H1 (cell line): ENCODE results near the gene USP3. TPM values are rescaled to one million over a fixed set of nuclear protein-coding genes. Genes with fewer than 3 reads are reported as not detected.

ENCODE experiments used
- CTCF ChIA-PET: fragments of 300-600 bp; sonication (Branson Sonifier 250); formaldehyde crosslinking; loops from one replicate; lab custom pipeline; 2021; ENCODE audit not compliant: partially characterized antibody; lab: Charles Lee
- POLR2A ChIA-PET: fragments of 300-600 bp; sonication (Branson Sonifier 250); formaldehyde crosslinking; loops from one replicate; lab custom pipeline; 2021; ENCODE audit warnings: inconsistent platforms; ENCODE audit not compliant: partially characterized antibody; lab: Charles Lee
- DNase-seq, 2 experiments: peaks; one replicate each; pipeline versions ENCODE4 v3.0.0 to v3.0.0-alpha.2; 2010 to 2022; ENCODE audit warnings: low spot score in 2 of 2, low read depth in 1 of 2, mixed read lengths in 1 of 2
- FAIRE-seq: peaks from 2 replicates; lab custom pipeline; 2011; peaks lifted over from hg19 to GRCh38; lab: Jason Lieb, UNC
- H2AFZ ChIP-seq: 2 replicates; pipeline ENCODE4 v1.8.1; 2012; ENCODE audit warnings: low read length, inconsistent platforms
- H2AK5ac ChIP-seq: 2 replicates; pipeline ENCODE4 v1.6.1; 2013; ENCODE audit warnings: low read depth, low read length
- H2BK120ac ChIP-seq: replicated peaks from 2 replicates; pipeline ENCODE3; 2013; ENCODE audit warnings: low read depth, low read length, inconsistent platforms
- H2BK12ac ChIP-seq: 2 replicates; pipeline ENCODE4 v1.6.1; 2013; ENCODE audit warnings: low read depth, low read length
- H2BK15ac ChIP-seq: 2 replicates; pipeline ENCODE4 v1.6.1; 2013; ENCODE audit warnings: low read length
- H2BK20ac ChIP-seq: 2 replicates; pipeline ENCODE4 v1.6.1; 2013; ENCODE audit warnings: low read length
- H2BK5ac ChIP-seq: 2 replicates; pipeline ENCODE4 v1.6.1; 2013; ENCODE audit warnings: low read depth, low read length
- H3K14ac ChIP-seq: 2 replicates; pipeline ENCODE4 v1.6.1; 2013; ENCODE audit warnings: inconsistent platforms; ENCODE audit not compliant: insufficient read length
- H3K18ac ChIP-seq: 2 replicates; pipeline ENCODE4 v1.6.1; 2013; ENCODE audit warnings: low read length; ENCODE audit errors: extremely low read depth
- H3K23ac ChIP-seq: 2 replicates; pipeline ENCODE4 v1.6.1; 2013; ENCODE audit warnings: inconsistent platforms; ENCODE audit not compliant: insufficient read length
- H3K23me2 ChIP-seq: 2 replicates; pipeline ENCODE4 v1.6.1; 2013; ENCODE audit warnings: low read depth, low read length
- H3K27ac ChIP-seq: 2 replicates; pipeline ENCODE4 v1.6.1; 2011; ENCODE audit warnings: low read depth, low read length, inconsistent platforms
- H3K27me3 ChIP-seq, 4 experiments: replicated peaks in 1 of 4; 1 replicate in 1 of 4; 2 replicates in 3 of 4; pipeline versions ENCODE4 v1.6.1 to v1.8.1; 2011 to 2013; ENCODE audit warnings: low read length in 3 of 4, mild to moderate bottlenecking in 3 of 4, inconsistent platforms in 2 of 4, mixed read lengths in 2 of 4, moderate library complexity in 1 of 4; ENCODE audit not compliant: control insufficient read depth in 3 of 4, insufficient read depth in 3 of 4; ENCODE audit errors: extremely low read depth in 1 of 4
- H3K36me3 ChIP-seq, 4 experiments: 2 replicates each; pipeline versions ENCODE4 v1.6.1 to v1.8.1; 2011 to 2013; ENCODE audit warnings: mild to moderate bottlenecking in 4 of 4, low read length in 3 of 4, moderate library complexity in 2 of 4, control low read depth in 1 of 4, inconsistent platforms in 1 of 4; ENCODE audit not compliant: insufficient read depth in 4 of 4, control insufficient read depth in 2 of 4
- H3K4ac ChIP-seq: replicated peaks from 2 replicates; pipeline ENCODE3; 2013; ENCODE audit warnings: low read length, low read depth, mixed read lengths, inconsistent platforms; ENCODE audit not compliant: insufficient read length
- H3K4me1 ChIP-seq, 4 experiments: replicated peaks in 1 of 4; 1 replicate in 1 of 4; 2 replicates in 3 of 4; pipeline versions ENCODE4 v1.6.1 to v1.8.1; 2011 to 2013; ENCODE audit warnings: low read length in 3 of 4, inconsistent platforms in 2 of 4, mixed read lengths in 1 of 4; ENCODE audit not compliant: insufficient read depth in 4 of 4, control insufficient read depth in 3 of 4
- H3K4me2 ChIP-seq, 2 experiments: 2 replicates each; pipeline versions ENCODE4 v1.6.1 to v1.8.1; 2011 to 2013; ENCODE audit warnings: low read depth in 2 of 2, low read length in 2 of 2, control low read depth in 1 of 2, inconsistent platforms in 1 of 2, mild to moderate bottlenecking in 1 of 2; ENCODE audit not compliant: insufficient read depth in 1 of 2
- H3K4me3 ChIP-seq, 4 experiments: fragments of 200-600, 300-600 bp in 1 of 4; sonication (generic), shearing (Covaris generic), sonication (Bioruptor Twin) in 1 of 4; 2 replicates each; pipeline versions ENCODE4 v1.5.1 to v1.8.1; 2011 to 2016; ENCODE audit warnings: low read length in 4 of 4, low read depth in 3 of 4, control low read depth in 2 of 4, inconsistent platforms in 2 of 4, mild to moderate bottlenecking in 2 of 4, mixed read lengths in 1 of 4, moderate library complexity in 1 of 4; ENCODE audit not compliant: insufficient read depth in 2 of 4; ENCODE audit errors: extremely low read depth in 1 of 4
- H3K56ac ChIP-seq: replicated peaks from 2 replicates; pipeline ENCODE3; 2013; ENCODE audit warnings: low read depth, mild to moderate bottlenecking, mixed read lengths, low read length, inconsistent platforms; ENCODE audit not compliant: insufficient read length
- H3K79me1 ChIP-seq: 2 replicates; pipeline ENCODE4 v1.6.1; 2013; ENCODE audit warnings: low read depth, low read length, control low read depth
- H3K79me2 ChIP-seq, 2 experiments: 2 replicates each; pipeline versions ENCODE4 v1.6.1 to v1.8.1; 2012 to 2013; ENCODE audit warnings: low read length in 2 of 2, mild to moderate bottlenecking in 2 of 2, inconsistent platforms in 1 of 2; ENCODE audit not compliant: insufficient read depth in 2 of 2, control insufficient read depth in 1 of 2
- H3K9ac ChIP-seq, 4 experiments: replicated peaks in 1 of 4; 1 replicate in 1 of 4; 2 replicates in 3 of 4; pipeline versions ENCODE4 v1.6.1 to v1.8.1; 2011 to 2013; ENCODE audit warnings: low read depth in 3 of 4, low read length in 3 of 4, control low read depth in 2 of 4, mild to moderate bottlenecking in 2 of 4, moderate library complexity in 2 of 4, inconsistent platforms in 1 of 4; ENCODE audit errors: extremely low read depth in 1 of 4
- H3K9me3 ChIP-seq, 2 experiments: 2 replicates each; pipeline versions ENCODE4 v1.6.1 to v1.8.1; 2012 to 2013; ENCODE audit warnings: mild to moderate bottlenecking in 2 of 2, moderate library complexity in 2 of 2, control low read depth in 1 of 2, inconsistent platforms in 1 of 2, low read depth in 1 of 2, low read length in 1 of 2, mixed read lengths in 1 of 2; ENCODE audit not compliant: insufficient read depth in 2 of 2
- H4K20me1 ChIP-seq, 2 experiments: replicated peaks in 1 of 2; 2 replicates each; pipeline versions ENCODE3 to v1.8.1; 2011 to 2013; ENCODE audit warnings: inconsistent platforms in 2 of 2, low read length in 2 of 2, mild to moderate bottlenecking in 1 of 2; ENCODE audit not compliant: insufficient read depth in 2 of 2, control insufficient read depth in 1 of 2
- H4K5ac ChIP-seq: 2 replicates; pipeline ENCODE4 v1.6.1; 2013; ENCODE audit warnings: low read length, low read depth, mixed read lengths, inconsistent platforms; ENCODE audit not compliant: insufficient read length
- H4K8ac ChIP-seq: 2 replicates; pipeline ENCODE4 v1.8.0; 2013; ENCODE audit warnings: mild to moderate bottlenecking, moderate library complexity, low read length, inconsistent platforms; ENCODE audit not compliant: insufficient read depth; ENCODE audit errors: extremely low read depth
- H4K91ac ChIP-seq: replicated peaks from 2 replicates; pipeline ENCODE3; 2013; ENCODE audit warnings: low read length, mixed read lengths, inconsistent platforms; ENCODE audit not compliant: insufficient read length
- ATF2 ChIP-seq: IDR thresholded peaks from 2 replicates; pipeline ENCODE4 v1.6.1; 2012; ENCODE audit warnings: low read length, inconsistent platforms
- BCL11A ChIP-seq, 2 experiments: IDR thresholded peaks; one replicate each; pipeline ENCODE4 v1.6.1; 2011; ENCODE audit warnings: low read depth in 2 of 2, low read length in 2 of 2, mild to moderate bottlenecking in 2 of 2
- CREB1 ChIP-seq: IDR thresholded peaks from 2 replicates; pipeline ENCODE4 v1.6.1; 2012; ENCODE audit warnings: inconsistent platforms
- MAX ChIP-seq: IDR thresholded peaks from 2 replicates; pipeline ENCODE4 v1.6.1; 2012; ENCODE audit warnings: inconsistent platforms
- POLR2AphosphoS5 ChIP-seq: IDR thresholded peaks from 2 replicates; pipeline ENCODE4 v1.6.1; 2011; ENCODE audit warnings: low read depth, low read length
- RBBP5 ChIP-seq: IDR thresholded peaks from 2 replicates; pipeline ENCODE4 v1.7.1; 2012; ENCODE audit warnings: low read depth, mild to moderate bottlenecking, inconsistent platforms, low read length, moderate library complexity, borderline replicate concordance
- SIRT6 ChIP-seq: IDR thresholded peaks from one replicate; pipeline ENCODE4 v1.7.1; 2012; ENCODE audit warnings: low read length, inconsistent platforms
- SP1 ChIP-seq: IDR thresholded peaks from 2 replicates; pipeline ENCODE4 v1.6.1; 2011; ENCODE audit warnings: low read depth, low read length
- SUZ12 ChIP-seq: fragments of 200-600 bp; sonication (generic); IDR thresholded peaks from 2 replicates; pipeline ENCODE4 v1.6.1; 2012; ENCODE audit warnings: mild to moderate bottlenecking, inconsistent platforms, low read length, moderate library complexity, mixed read lengths
- YY1 ChIP-seq: IDR thresholded peaks from 2 replicates; pipeline ENCODE4 v1.6.1; 2011; ENCODE audit warnings: low read depth, mild to moderate bottlenecking, low read length
- polyA plus RNA-seq, 7 experiments: library from polyadenylated mRNA; depleted of rRNA in 3 of 7; stranded (reverse) in 5 of 7; unstranded in 2 of 7; fragments of >200 nt in 5 of 7; fragments of 200-250 nt in 2 of 7; gene quantifications; 1 replicate in 5 of 7; 2 replicates in 1 of 7; 4 replicates in 1 of 7; pipeline versions ENCODE4 v1.2.1 to v1.2.3, GENCODE V29; 2011 to 2013; ENCODE audit warnings: missing spikeins in 2 of 7, mixed read lengths in 2 of 7
- total RNA-seq: library from RNA; stranded (reverse); fragmentation: NEBNext Ultra II Directional; extraction: Animal tissue kit (Norgen Biotek cat#: 25700); gene quantifications from 2 replicates; pipeline ENCODE4 v1.2.1, GENCODE V29; 2021
- TF ChIP-seq, protein P1 (sequence below), 3 experiments: IDR thresholded peaks; 1 replicate in 2 of 3; 2 replicates in 1 of 3; pipeline versions ENCODE4 v1.5.1 to v1.6.1; 2011; ENCODE audit warnings: low read length in 3 of 3, mild to moderate bottlenecking in 3 of 3, inconsistent platforms in 2 of 3, low read depth in 1 of 3, moderate library complexity in 1 of 3; ENCODE audit not compliant: insufficient read depth in 1 of 3; ENCODE audit errors: control extremely low read depth in 1 of 3

The USP3 gene
- total and polyA plus RNA-seq, 2 of the 8 experiments (the other 6 are each of a cell fraction or from before 2014, with no cell fraction given): 15.5 to 16.2 TPM

DNA sequence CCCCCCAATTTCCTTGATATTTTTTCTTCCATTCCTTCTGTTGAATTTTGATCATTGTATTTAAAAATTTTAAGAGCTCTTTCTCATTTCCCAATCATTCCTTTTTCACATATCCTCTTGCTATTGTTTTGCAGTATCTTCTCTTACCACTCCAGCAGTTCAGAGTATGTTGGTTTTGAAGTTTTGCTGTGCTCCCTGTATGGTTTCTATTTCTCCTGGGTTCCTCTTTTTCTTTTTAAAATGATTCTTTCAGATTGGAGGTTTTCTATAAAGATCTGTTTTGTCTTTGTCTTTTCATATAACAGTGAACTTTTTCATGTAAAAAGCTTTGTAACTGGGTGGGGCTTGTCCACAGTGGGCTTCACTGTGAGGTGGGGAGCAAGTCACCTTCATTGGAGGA is 12.8 kb downstream of the USP3 start:
- Histone ChIP-seq H3K18ac (no peak overlapping the region), H3K23me2 (no peaks in the 10 kb centered on the region), H2BK12ac (no peak overlapping the region), H2AFZ (no peak overlapping the region), H2BK5ac (no peak overlapping the region), H3K79me1 (no peaks in the 10 kb centered on the region), H3K4ac (no peak overlapping the region), H2AK5ac (no peak overlapping the region), H3K9me3 (no peaks in the 10 kb centered on the region), H3K27ac (no peak overlapping the region), H3K27me3 (peaks cover 0 to 2% (median 0%) of the 10 kb centered on the region in 4 experiments; a peak in 1 of 7 replicates), H4K8ac (no peak overlapping the region), H3K4me2 (peak overlapping the region; percentile 39 to 40; a peak in 3 of 4 replicates), H4K5ac (no peak overlapping the region), H3K9ac (no peak overlapping the region), H3K4me1 (peaks cover 0 to 11% (median 4%) of the 10 kb centered on the region in 4 experiments; a peak in 3 of 7 replicates), H3K4me3 (no peak overlapping the region), H3K56ac (no peak overlapping the region), H2BK120ac (no peak overlapping the region), H4K91ac (no peak overlapping the region), H3K14ac (no peak overlapping the region), H2BK15ac (no peak overlapping the region), H2BK20ac (no peak overlapping the region), H4K20me1 (peaks cover 0 to 7% of the 10 kb centered on the region in 2 experiments), H3K36me3 (no peaks in the 10 kb centered on the region), H3K79me2 (peaks cover 0 to 44% of the 10 kb centered on the region in 2 experiments; a peak in 2 of 4 replicates), H3K23ac (no peak overlapping the region)
- CTCF ChIA-PET: interaction anchor here (1.0 to 3.2 kb wide), 5 partner anchors 9 to 30 kb away, joined by 3 to 21 read pairs (median 7); partner anchors contain the start of gene USP3
- POLR2A ChIA-PET: no interaction called here
- DNase-seq (no peak), FAIRE-seq (no peak)
- no peak for TF ChIP-seq YY1
- no peak for TF ChIP-seq SP1
- no peak for TF ChIP-seq CREB1
- no peak for TF ChIP-seq MAX
- TF ChIP-seq SUZ12: no peak
- no peak for TF ChIP-seq BCL11A (IDR thresholded peaks at IDR 0.05; ENCODE audit: low read depth in 2 of 2, low read length in 2 of 2)
- no peak for TF ChIP-seq SIRT6
- TF ChIP-seq, protein P1, sequence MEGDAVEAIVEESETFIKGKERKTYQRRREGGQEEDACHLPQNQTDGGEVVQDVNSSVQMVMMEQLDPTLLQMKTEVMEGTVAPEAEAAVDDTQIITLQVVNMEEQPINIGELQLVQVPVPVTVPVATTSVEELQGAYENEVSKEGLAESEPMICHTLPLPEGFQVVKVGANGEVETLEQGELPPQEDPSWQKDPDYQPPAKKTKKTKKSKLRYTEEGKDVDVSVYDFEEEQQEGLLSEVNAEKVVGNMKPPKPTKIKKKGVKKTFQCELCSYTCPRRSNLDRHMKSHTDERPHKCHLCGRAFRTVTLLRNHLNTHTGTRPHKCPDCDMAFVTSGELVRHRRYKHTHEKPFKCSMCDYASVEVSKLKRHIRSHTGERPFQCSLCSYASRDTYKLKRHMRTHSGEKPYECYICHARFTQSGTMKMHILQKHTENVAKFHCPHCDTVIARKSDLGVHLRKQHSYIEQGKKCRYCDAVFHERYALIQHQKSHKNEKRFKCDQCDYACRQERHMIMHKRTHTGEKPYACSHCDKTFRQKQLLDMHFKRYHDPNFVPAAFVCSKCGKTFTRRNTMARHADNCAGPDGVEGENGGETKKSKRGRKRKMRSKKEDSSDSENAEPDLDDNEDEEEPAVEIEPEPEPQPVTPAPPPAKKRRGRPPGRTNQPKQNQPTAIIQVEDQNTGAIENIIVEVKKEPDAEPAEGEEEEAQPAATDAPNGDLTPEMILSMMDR (IDR thresholded peaks at IDR 0.05; ENCODE audit: control extremely low read depth in 1 of 3, insufficient read depth in 1 of 3, low read depth in 1 of 3, low read length in 3 of 3): no peak
- no peak for TF ChIP-seq POLR2AphosphoS5
- TF ChIP-seq ATF2: no peak
- no peak for TF ChIP-seq RBBP5
